Fibroblast of upper back skin (primary cell): ENCODE data around the gene GALE.
"Not testable (repeated sequence)": the region's sequence is repeated elsewhere in the genome, so short reads cannot be mapped to it uniquely, and the experiment has no call there.

Source experiments
- DNase-seq: peaks from one replicate; pipeline ENCODE4 v3.0.0-alpha.2; 2013

The GALE gene

GRCh38 chr1:23807453-23807852 is 6.9 kb upstream of the GALE start:
- no peak for DNase-seq

GRCh38 chr1:23806280-23806679 is 5.7 kb upstream of the GALE start:
- DNase-seq = no peak

GRCh38 chr1:23805025-23805424 is 4.5 kb upstream of the GALE start:
- DNase-seq = no peak

- DNase-seq = no peak
Measured at GRCh38 chr1:23804183-23804835, 3.8 kb upstream of the GALE start.

- DNase-seq = no peak
Measured at GRCh38 chr1:23803674-23804073, 3.1 kb upstream of the GALE start.

GRCh38 chr1:23802809-23803342 is 2.3 kb upstream of the GALE start:
- DNase-seq = not testable (repeated sequence)

- DNase-seq = no peak
Measured at GRCh38 chr1:23801876-23802275, 1.3 kb upstream of the GALE start.

- DNase-seq = no peak
Measured at GRCh38 chr1:23801338-23801748, 789 bp upstream of the GALE start.

GRCh38 chr1:23799570-23800399 is 769 bp downstream of the GALE start:
- DNase-seq = peak; percentile 45

- no peak for DNase-seq
Measured at GRCh38 chr1:23799255-23799569, 1.3 kb downstream of the GALE start.

- DNase-seq = no peak
Measured at GRCh38 chr1:23798662-23799142, 1.9 kb downstream of the GALE start.

GRCh38 chr1:23797478-23798448 is 2.8 kb downstream of the GALE start:
- no peak for DNase-seq

- no peak for DNase-seq
Measured at GRCh38 chr1:23796466-23797271, 3.9 kb downstream of the GALE start.

- no peak for DNase-seq
Measured at GRCh38 chr1:23795676-23796465, 4.7 kb downstream of the GALE start.

- not testable (repeated sequence) for DNase-seq
Measured at GRCh38 chr1:23794732-23795182, 5.8 kb downstream of the GALE start.

GRCh38 chr1:23793861-23794731 is 6.5 kb downstream of the GALE start:
- no peak for DNase-seq

- no peak for DNase-seq
Measured at GRCh38 chr1:23793018-23793781, 7.4 kb downstream of the GALE start.

GRCh38 chr1:23792151-23792945 is 8.2 kb downstream of the GALE start:
- DNase-seq = no peak
